A549 (cell line): ENCODE data around the gene ZNF536.

Source experiments
- CTCF ChIP-seq: fragments of >200 bp; sonication (Bioruptor Twin); formaldehyde crosslinking; IDR thresholded peaks from 3 replicates; pipeline ENCODE4 v1.5.1; 2016
- EP300 ChIP-seq, 2 experiments: fragments of >200 bp; sonication (Bioruptor Twin); formaldehyde crosslinking; IDR thresholded peaks; 2 replicates in 1 of 2; 3 replicates in 1 of 2; pipeline ENCODE4 v1.6.1; 2016 to 2017
- FOSL2 ChIP-seq, 2 experiments: fragments of 450-650 bp in 1 of 2; fragments of >200 bp in 1 of 2; sonication (Bioruptor Twin) in 1 of 2; formaldehyde crosslinking; IDR thresholded peaks; 2 replicates each; pipeline versions ENCODE4 v1.5.0 to v1.6.1; 2016 to 2020; ENCODE audit warnings: mild to moderate bottlenecking in 1 of 2, moderate library complexity in 1 of 2
- MAX ChIP-seq: IDR thresholded peaks from 2 replicates; pipeline ENCODE4 v1.6.1; 2012
- NR3C1 ChIP-seq: fragments of >200 bp; sonication (Bioruptor Twin); formaldehyde crosslinking; IDR thresholded peaks from 3 replicates; pipeline ENCODE4 v1.6.1; 2017
- POLR2A ChIP-seq: IDR thresholded peaks from 2 replicates; pipeline ENCODE4 v1.6.1; 2012; ENCODE audit warnings: mild to moderate bottlenecking, low read length
- POLR2AphosphoS2 ChIP-seq: conservative IDR thresholded peaks from 2 replicates; pipeline ENCODE4 v1.6.1; 2012; ENCODE audit warnings: low read length, improper control_type of control experiment, inconsistent platforms

GRCh38 chr19:30557927-30558557 is 185.9 kb downstream of the ZNF536 start:
- TF ChIP-seq POLR2A (no peak), MAX (no peak), CTCF (no peak), POLR2AphosphoS2 (no peak), FOSL2 (IDR thresholded peaks at IDR 0.05) (no peak), FOSL2 (CRISPR knock-in tag; IDR thresholded peaks at IDR 0.05) (no peak), EP300 (IDR thresholded peaks at IDR 0.05) (no peak), NR3C1 (no peak)
